ENCODE measurements around the gene PRKACA. TPM values are rescaled to one million over a fixed set of nuclear protein-coding genes. Genes with fewer than 3 reads are reported as not detected.

The PRKACA gene
- total and polyA plus RNA-seq, 2 donors (not counting 1 experiment from before 2014, with no cell fraction given), result 43.6 to 67.4 TPM

DNA sequence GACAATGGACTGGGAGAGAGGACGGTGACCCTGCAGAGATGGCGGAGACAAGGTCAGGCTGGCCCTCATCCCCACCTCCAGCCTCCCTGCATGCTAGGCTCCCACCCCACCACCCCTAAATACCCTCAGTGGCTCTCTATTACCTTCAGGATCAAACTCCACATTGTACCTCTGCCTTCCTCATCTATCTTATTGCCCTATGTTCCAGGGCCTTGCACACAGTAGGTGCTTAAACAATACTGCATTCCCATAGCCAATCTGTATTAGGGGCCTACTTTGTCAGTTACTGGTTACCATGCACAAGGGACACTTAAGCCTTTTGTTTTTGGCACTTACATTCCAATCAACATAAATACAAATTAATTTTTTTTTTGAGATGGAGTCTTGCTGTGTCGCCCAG is 62.2 kb downstream of the PRKACA start:
- Histone ChIP-seq H3K27me3 (ENCODE audit: control insufficient read depth, insufficient read depth, low read length) (peaks cover 5% of the 10 kb centered on the region), H3K27ac (ENCODE audit: insufficient read depth, low read length) (no peak overlapping the region)
- DNase-seq (ENCODE audit: low read depth in 2 of 2), result no peak

DNA sequence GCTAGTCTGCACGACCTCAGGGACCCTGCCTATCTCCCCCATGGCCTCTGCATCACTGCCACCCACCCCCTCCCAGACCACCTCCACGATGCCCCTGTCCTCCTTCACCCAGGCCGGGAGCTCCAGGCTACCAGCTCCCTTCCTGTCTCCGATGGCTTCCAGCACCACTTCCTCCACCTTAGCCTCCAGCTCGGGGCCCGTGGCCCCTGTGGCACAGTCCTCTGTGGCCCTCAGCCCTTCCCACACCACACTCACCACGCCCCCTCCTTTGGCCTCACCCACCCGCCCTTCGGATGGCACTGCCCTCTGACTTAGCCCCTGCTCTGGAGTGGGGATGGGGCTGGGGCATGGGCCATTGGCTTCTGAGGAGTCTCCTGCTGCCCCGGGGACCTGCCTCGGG is 62.8 kb downstream of the PRKACA start:
- no peaks in the 10 kb centered on the region for H4K20me1 ChIP-seq (ENCODE audit: control insufficient read depth, extremely low read depth, insufficient read depth, low read length)
- H3K4me3 ChIP-seq (replicated peaks in 1 of 4; ENCODE audit: control extremely low read depth in 1 of 4, insufficient read depth in 1 of 4, low read depth in 3 of 4, low read length in 4 of 4), result no peak overlapping the region
- DNase-seq (ENCODE audit: low read depth in 2 of 2), result no peak
- H3K27me3 ChIP-seq (ENCODE audit: control insufficient read depth, insufficient read depth, low read length), result peaks cover 5% of the 10 kb centered on the region
- no peaks in the 10 kb centered on the region for H3K4me1 ChIP-seq (ENCODE audit: control insufficient read depth, extremely low read depth, insufficient read depth, low read length)
- H3K36me3 ChIP-seq (ENCODE audit: control insufficient read depth, insufficient read depth, low read length), result no peaks in the 10 kb centered on the region
- no peak overlapping the region for H3K9ac ChIP-seq (ENCODE audit: insufficient read depth, low read length)
- TF ChIP-seq, protein P1, sequence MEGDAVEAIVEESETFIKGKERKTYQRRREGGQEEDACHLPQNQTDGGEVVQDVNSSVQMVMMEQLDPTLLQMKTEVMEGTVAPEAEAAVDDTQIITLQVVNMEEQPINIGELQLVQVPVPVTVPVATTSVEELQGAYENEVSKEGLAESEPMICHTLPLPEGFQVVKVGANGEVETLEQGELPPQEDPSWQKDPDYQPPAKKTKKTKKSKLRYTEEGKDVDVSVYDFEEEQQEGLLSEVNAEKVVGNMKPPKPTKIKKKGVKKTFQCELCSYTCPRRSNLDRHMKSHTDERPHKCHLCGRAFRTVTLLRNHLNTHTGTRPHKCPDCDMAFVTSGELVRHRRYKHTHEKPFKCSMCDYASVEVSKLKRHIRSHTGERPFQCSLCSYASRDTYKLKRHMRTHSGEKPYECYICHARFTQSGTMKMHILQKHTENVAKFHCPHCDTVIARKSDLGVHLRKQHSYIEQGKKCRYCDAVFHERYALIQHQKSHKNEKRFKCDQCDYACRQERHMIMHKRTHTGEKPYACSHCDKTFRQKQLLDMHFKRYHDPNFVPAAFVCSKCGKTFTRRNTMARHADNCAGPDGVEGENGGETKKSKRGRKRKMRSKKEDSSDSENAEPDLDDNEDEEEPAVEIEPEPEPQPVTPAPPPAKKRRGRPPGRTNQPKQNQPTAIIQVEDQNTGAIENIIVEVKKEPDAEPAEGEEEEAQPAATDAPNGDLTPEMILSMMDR (conservative IDR thresholded peaks at IDR 0.05 in 1 of 2, IDR thresholded peaks at IDR 0.05 in 1 of 2; ENCODE audit: low read depth in 1 of 2, low read length in 2 of 2), result no peak
- TF ChIP-seq EZH2 (IDR thresholded peaks at IDR 0.05; ENCODE audit: low read length, missing control alignments), result no peak
- no peaks in the 10 kb centered on the region for H3K9me3 ChIP-seq (ENCODE audit: control insufficient read depth, insufficient read depth, low read depth, low read length)
- H2AFZ ChIP-seq (ENCODE audit: low read length), result no peak overlapping the region
- H3K79me2 ChIP-seq (ENCODE audit: control insufficient read depth, insufficient read depth, low read length), result no peaks in the 10 kb centered on the region
- no peak overlapping the region for H3K27ac ChIP-seq (ENCODE audit: insufficient read depth, low read length)
- H3K4me2 ChIP-seq (ENCODE audit: extremely low read depth, insufficient read depth, low read length), result no peak overlapping the region

More for the DNA sequence above, 62.2 kb downstream of the PRKACA start:
- no peak overlapping the region for H3K4me3 ChIP-seq (replicated peaks in 1 of 4; ENCODE audit: control extremely low read depth in 1 of 4, insufficient read depth in 1 of 4, low read depth in 3 of 4, low read length in 4 of 4)
- H3K4me2 ChIP-seq (ENCODE audit: extremely low read depth, insufficient read depth, low read length), result no peak overlapping the region
- H3K4me1 ChIP-seq (ENCODE audit: control insufficient read depth, extremely low read depth, insufficient read depth, low read length), result no peaks in the 10 kb centered on the region
- no peak overlapping the region for H3K9ac ChIP-seq (ENCODE audit: insufficient read depth, low read length)
- no peaks in the 10 kb centered on the region for H3K79me2 ChIP-seq (ENCODE audit: control insufficient read depth, insufficient read depth, low read length)
- H2AFZ ChIP-seq (ENCODE audit: low read length), result no peak overlapping the region
- H3K36me3 ChIP-seq (ENCODE audit: control insufficient read depth, insufficient read depth, low read length), result no peaks in the 10 kb centered on the region
- H3K9me3 ChIP-seq (ENCODE audit: control insufficient read depth, insufficient read depth, low read depth, low read length), result no peaks in the 10 kb centered on the region
- TF ChIP-seq, protein P1 (conservative IDR thresholded peaks at IDR 0.05 in 1 of 2, IDR thresholded peaks at IDR 0.05 in 1 of 2; ENCODE audit: low read depth in 1 of 2, low read length in 2 of 2), result no peak
- TF ChIP-seq EZH2 (IDR thresholded peaks at IDR 0.05; ENCODE audit: low read length, missing control alignments), result no peak
- H4K20me1 ChIP-seq (ENCODE audit: control insufficient read depth, extremely low read depth, insufficient read depth, low read length), result no peaks in the 10 kb centered on the region

GRCh38 chr19:14054099-14054498 is 63.5 kb downstream of the PRKACA start:
- no peak overlapping the region for H3K4me3 ChIP-seq (replicated peaks in 1 of 4; ENCODE audit: control extremely low read depth in 1 of 4, insufficient read depth in 1 of 4, low read depth in 3 of 4, low read length in 4 of 4)
- H3K79me2 ChIP-seq (ENCODE audit: control insufficient read depth, insufficient read depth, low read length), result no peaks in the 10 kb centered on the region
- DNase-seq (ENCODE audit: low read depth in 2 of 2), result no peak
- H3K27me3 ChIP-seq (ENCODE audit: control insufficient read depth, insufficient read depth, low read length), result peaks cover 5% of the 10 kb centered on the region
- H3K4me2 ChIP-seq (ENCODE audit: extremely low read depth, insufficient read depth, low read length), result no peak overlapping the region
- no peak overlapping the region for H2AFZ ChIP-seq (ENCODE audit: low read length)
- no peaks in the 10 kb centered on the region for H4K20me1 ChIP-seq (ENCODE audit: control insufficient read depth, extremely low read depth, insufficient read depth, low read length)
- H3K9me3 ChIP-seq (ENCODE audit: control insufficient read depth, insufficient read depth, low read depth, low read length), result no peaks in the 10 kb centered on the region
- TF ChIP-seq, protein P1 (conservative IDR thresholded peaks at IDR 0.05 in 1 of 2, IDR thresholded peaks at IDR 0.05 in 1 of 2; ENCODE audit: low read depth in 1 of 2, low read length in 2 of 2), result no peak
- no peak for TF ChIP-seq EZH2 (IDR thresholded peaks at IDR 0.05; ENCODE audit: low read length, missing control alignments)
- no peak overlapping the region for H3K27ac ChIP-seq (ENCODE audit: insufficient read depth, low read length)
- no peaks in the 10 kb centered on the region for H3K36me3 ChIP-seq (ENCODE audit: control insufficient read depth, insufficient read depth, low read length)
- H3K4me1 ChIP-seq (ENCODE audit: control insufficient read depth, extremely low read depth, insufficient read depth, low read length), result no peaks in the 10 kb centered on the region
- no peak overlapping the region for H3K9ac ChIP-seq (ENCODE audit: insufficient read depth, low read length)

All from fibroblast of lung (primary cell).